ENCODE data around the gene CCBE1.

The CCBE1 gene

GRCh38 chr18:59381949-59382348 is 315.3 kb downstream of the CCBE1 start:
- no peak for DNase-seq

Data from NCI-H1436 treated with DMSO at 0.1 percent for 48 hours (cell line).